Panc1 (cell line): ENCODE results near the gene LGALSL.

Source experiments
- CTCF ChIP-seq: fragments of 450-650 bp; IDR thresholded peaks from 2 replicates; pipeline ENCODE4 v1.5.1; 2017; ENCODE audit warnings: mild to moderate bottlenecking
- POLR2AphosphoS5 ChIP-seq: IDR thresholded peaks from 2 replicates; pipeline ENCODE4 v1.6.1; 2012; ENCODE audit warnings: mild to moderate bottlenecking, low read depth, low read length, moderate library complexity
- REST ChIP-seq, 2 experiments: IDR thresholded peaks; 2 replicates each; pipeline ENCODE4 v1.6.1; 2011 to 2012; ENCODE audit warnings: low read depth in 2 of 2, control low read depth in 1 of 2, low read length in 1 of 2, mild to moderate bottlenecking in 1 of 2, moderate library complexity in 1 of 2; ENCODE audit not compliant: insufficient read depth in 1 of 2
- SIN3A ChIP-seq: IDR thresholded peaks from 2 replicates; pipeline ENCODE4 v1.6.1; 2012; ENCODE audit warnings: low read depth, mild to moderate bottlenecking, low read length, moderate library complexity, borderline replicate concordance; ENCODE audit not compliant: insufficient read depth
- TCF7L2 ChIP-seq: IDR thresholded peaks from 2 replicates; pipeline ENCODE4 v1.6.1; 2011; ENCODE audit warnings: mild to moderate bottlenecking, low read depth, low read length, inconsistent platforms

GRCh38 chr2:64504774-64505720, 51.1 kb downstream of the LGALSL start:
- TF ChIP-seq CTCF = no peak
- TF ChIP-seq POLR2AphosphoS5 = no peak
- TF ChIP-seq TCF7L2 = no peak
- TF ChIP-seq REST (IDR thresholded peaks at IDR 0.05; ENCODE audit: insufficient read depth in 1 of 2, low read depth in 2 of 2, low read length in 1 of 2) = no peak
- no peak for TF ChIP-seq SIN3A
